ENCODE measurements around the gene KICS2.

The KICS2 gene

GRCh38 chr12:64175254-64175945, 46.7 kb downstream of the KICS2 start:
- Histone ChIP-seq H3K27ac (ENCODE audit: low read length) (no peak overlapping the region), H3K9me3 (ENCODE audit: control insufficient read depth in 2 of 2, low read length in 2 of 2) (no peaks in the 10 kb centered on the region), H3K4me3 (ENCODE audit: low read length in 2 of 2) (no peak overlapping the region), H3K27me3 (ENCODE audit: control insufficient read depth in 1 of 2, insufficient read depth in 2 of 2, low read length in 2 of 2) (no peaks in the 10 kb centered on the region), H3K36me3 (ENCODE audit: control insufficient read depth in 2 of 2, insufficient read depth in 2 of 2, low read length in 2 of 2) (no peaks in the 10 kb centered on the region), H3K9ac (ENCODE audit: low read length in 2 of 2) (no peak overlapping the region), H3K4me1 (ENCODE audit: control insufficient read depth, insufficient read depth, low read length) (no peaks in the 10 kb centered on the region)

DNA sequence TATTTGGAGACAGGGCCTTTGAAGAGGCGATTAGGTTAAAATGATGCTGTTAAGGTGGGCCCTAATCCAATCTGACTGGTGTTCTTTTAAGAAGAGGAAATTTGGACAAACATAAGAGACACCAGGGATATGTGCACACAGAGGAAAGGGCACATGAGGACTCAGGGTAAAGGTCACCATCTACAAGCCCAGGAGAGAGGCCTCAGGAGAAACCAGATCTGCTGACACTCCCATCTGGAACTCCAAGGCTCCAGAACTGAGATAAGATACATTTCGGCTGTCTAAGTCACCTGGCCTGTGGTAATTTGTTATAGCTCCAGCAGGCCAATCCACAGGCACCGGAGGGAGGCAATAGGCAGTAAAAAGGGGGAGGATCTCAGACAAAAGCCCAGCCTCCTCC, 48.6 kb downstream of the KICS2 start:
- Histone ChIP-seq H3K9ac (ENCODE audit: low read length in 2 of 2) (no peak overlapping the region), H3K9me3 (ENCODE audit: control insufficient read depth in 2 of 2, low read length in 2 of 2) (no peaks in the 10 kb centered on the region), H3K4me1 (ENCODE audit: control insufficient read depth, insufficient read depth, low read length) (no peaks in the 10 kb centered on the region), H3K27me3 (ENCODE audit: control insufficient read depth in 1 of 2, insufficient read depth in 2 of 2, low read length in 2 of 2) (no peaks in the 10 kb centered on the region), H3K36me3 (ENCODE audit: control insufficient read depth in 2 of 2, insufficient read depth in 2 of 2, low read length in 2 of 2) (no peaks in the 10 kb centered on the region), H3K4me3 (ENCODE audit: low read length in 2 of 2) (no peak overlapping the region), H3K27ac (ENCODE audit: low read length) (no peak overlapping the region)
